ENCODE results near the gene SLC35B1. TPM values are rescaled to one million over a fixed set of nuclear protein-coding genes. Genes with fewer than 3 reads are reported as not detected.

Gene SLC35B1
- total RNA-seq, 6 experiments from 2014 or later = 31.7 to 80.0 (median 56.9) TPM

GRCh38 chr17:49753959-49754391 is 46.2 kb upstream of the SLC35B1 start:
- H3K27ac ChIP-seq = no peak overlapping the region
- H3K9me3 ChIP-seq = no peaks in the 10 kb centered on the region
- H3K4me1 ChIP-seq = peaks cover 0 to 3% (median 0%) of the 10 kb centered on the region in 4 donors
- no peaks in the 10 kb centered on the region for H3K27me3 ChIP-seq
- DNase-seq = no peak
- intact Hi-C loops (cut with DNase I) = no loop called here
- no peak overlapping the region for H3K4me3 ChIP-seq
- ATAC-seq = peak in 3 of 4 donors; percentile 36 to 56 (median 48)
- TF ChIP-seq CTCF (IDR thresholded peaks at IDR 0.05) (no peak), POLR2A (IDR thresholded peaks at IDR 0.05) (no peak)
- 80% methylated on average over 8 of the region's 8 CpGs for WGBS (ENCODE audit: insufficient coverage, low coverage, low lambda C conversion rate, missing lambda C conversion rate)
- no peaks in the 10 kb centered on the region for H3K36me3 ChIP-seq

DNA sequence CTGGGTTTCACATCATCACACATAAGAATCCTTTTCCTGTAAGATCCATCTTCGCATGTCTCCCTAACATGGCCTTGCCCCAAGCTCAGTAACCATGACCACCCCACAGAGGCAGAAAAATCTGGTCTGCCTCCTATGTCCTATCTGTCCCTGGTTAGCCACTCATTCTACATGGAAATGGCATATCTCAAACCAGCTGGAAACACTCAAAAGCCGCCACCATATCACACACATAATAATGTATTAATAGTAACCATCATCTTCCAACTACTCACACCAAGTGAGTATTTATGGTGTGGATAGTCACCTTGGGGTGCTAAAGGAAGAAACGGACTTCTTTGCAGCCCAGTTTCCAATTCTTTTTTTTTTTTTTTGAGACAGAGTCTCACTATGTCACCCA is 44.7 kb upstream of the SLC35B1 start:
- Histone ChIP-seq H3K9me3 (no peaks in the 10 kb centered on the region), H3K36me3 (no peaks in the 10 kb centered on the region), H3K4me3 (no peak overlapping the region), H3K4me1 (peaks cover 0 to 15% (median 2%) of the 10 kb centered on the region in 4 donors), H3K27me3 (no peaks in the 10 kb centered on the region), H3K27ac (no peak overlapping the region)
- DNase-seq = no peak
- ATAC-seq = no peak
- intact Hi-C loops (cut with DNase I) = no loop called here
- 83% methylated on average over 3 of the region's 3 CpGs for WGBS (ENCODE audit: insufficient coverage, low coverage, low lambda C conversion rate, missing lambda C conversion rate)
- no peak for TF ChIP-seq POLR2A (IDR thresholded peaks at IDR 0.05)
- no peak for TF ChIP-seq CTCF (IDR thresholded peaks at IDR 0.05)

DNA sequence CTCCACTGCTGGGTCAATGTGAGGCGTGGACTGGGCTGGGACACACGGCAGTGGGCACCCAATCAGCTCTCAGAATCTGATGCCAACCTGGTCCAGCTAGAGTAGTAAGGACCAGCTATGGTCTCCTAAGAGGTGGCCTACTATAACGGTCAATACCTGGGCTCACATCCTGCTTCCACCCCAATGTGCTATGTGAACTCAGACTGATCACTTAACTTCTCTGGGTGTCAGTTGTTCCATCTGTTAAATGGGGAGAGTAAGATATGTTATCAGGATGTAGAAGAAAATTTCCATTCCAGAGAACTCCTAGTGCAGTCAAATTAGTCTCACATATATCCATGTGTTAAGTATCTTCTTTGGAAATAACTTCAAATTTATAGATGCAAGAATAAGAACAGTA is 42.0 kb upstream of the SLC35B1 start:
- TF ChIP-seq POLR2A (IDR thresholded peaks at IDR 0.05) = no peak
- no peak for TF ChIP-seq CTCF (IDR thresholded peaks at IDR 0.05)
- Histone ChIP-seq H3K4me3 (no peak overlapping the region), H3K36me3 (no peaks in the 10 kb centered on the region), H3K27me3 (no peaks in the 10 kb centered on the region), H3K27ac (no peak overlapping the region), H3K4me1 (peaks cover 0 to 29% (median 10%) of the 10 kb centered on the region in 4 donors), H3K9me3 (no peaks in the 10 kb centered on the region)
- intact Hi-C loops (cut with DNase I) = no loop called here
- ATAC-seq = no peak
- no peak for DNase-seq
- 76% methylated on average over 2 of the region's 3 CpGs for WGBS (ENCODE audit: insufficient coverage, low coverage, low lambda C conversion rate, missing lambda C conversion rate)

- Histone ChIP-seq H3K4me3 (no peak overlapping the region), H3K27me3 (no peaks in the 10 kb centered on the region), H3K4me1 (peaks cover 0 to 32% (median 14%) of the 10 kb centered on the region in 4 donors), H3K27ac (no peak overlapping the region), H3K9me3 (no peaks in the 10 kb centered on the region), H3K36me3 (no peaks in the 10 kb centered on the region)
- no peak for DNase-seq
- intact Hi-C loops (cut with DNase I) = no loop called here
- 76% methylated on average over 7 of the region's 7 CpGs for WGBS (ENCODE audit: insufficient coverage, low coverage, low lambda C conversion rate, missing lambda C conversion rate)
- ATAC-seq = peak in 3 of 4 donors; percentile 12 to 34 (median 20)
- no peak for TF ChIP-seq CTCF (IDR thresholded peaks at IDR 0.05)
Observed at GRCh38 chr17:49748791-49749190, 41.0 kb upstream of the SLC35B1 start.

GRCh38 chr17:49748223-49748622 is 40.5 kb upstream of the SLC35B1 start:
- TF ChIP-seq CTCF (IDR thresholded peaks at IDR 0.05) = no peak
- TF ChIP-seq POLR2A (IDR thresholded peaks at IDR 0.05) = no peak
- H3K9me3 ChIP-seq = no peaks in the 10 kb centered on the region
- H3K27ac ChIP-seq = peak overlapping the region in 2 of 3 donors; percentile 19 to 27
- no peak overlapping the region for H3K4me3 ChIP-seq
- no peak for DNase-seq
- no peaks in the 10 kb centered on the region for H3K36me3 ChIP-seq
- intact Hi-C loops (cut with DNase I) = no loop called here
- ATAC-seq = no peak
- H3K4me1 ChIP-seq = peaks cover 0 to 32% (median 14%) of the 10 kb centered on the region in 4 donors
- no peaks in the 10 kb centered on the region for H3K27me3 ChIP-seq
- 82% methylated on average over 3 of the region's 3 CpGs for WGBS (ENCODE audit: insufficient coverage, low coverage, low lambda C conversion rate, missing lambda C conversion rate)

Data from right lobe of liver (tissue), 6 donors.